Measurements from ENCODE around the gene MMAA.
"Not testable (repeated sequence)": the region's sequence is repeated elsewhere in the genome, so short reads cannot be mapped to it uniquely, and the experiment has no call there.

Gene MMAA

GRCh38 chr4:145626623-145626982, 7.4 kb downstream of the MMAA start:
- FAIRE-seq (no peak), DNase-seq (ENCODE audit: insufficient read length, low spot score) (no peak)

DNA sequence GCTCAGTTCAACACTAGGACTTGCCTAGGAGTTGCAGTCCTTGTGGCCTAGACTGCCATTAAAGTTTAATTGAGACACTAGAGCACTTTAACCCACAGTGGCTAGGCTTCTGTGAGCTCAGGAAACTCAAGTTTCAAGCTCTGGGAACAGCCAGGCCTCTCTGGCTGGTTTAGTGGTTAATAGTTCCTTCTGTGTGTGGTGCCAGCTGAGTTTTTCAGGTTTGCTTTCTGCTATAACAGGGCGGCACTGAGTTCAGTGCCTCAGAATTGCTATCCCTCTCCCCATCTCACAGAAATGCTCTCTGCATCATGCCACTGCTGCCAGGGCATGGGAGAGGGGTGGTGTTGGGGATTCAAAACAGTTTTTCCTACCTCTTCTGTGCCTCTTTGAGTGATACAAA, 15.9 kb downstream of the MMAA start:
- DNase-seq (ENCODE audit: insufficient read length, low spot score) (no peak), FAIRE-seq (no peak)

DNA sequence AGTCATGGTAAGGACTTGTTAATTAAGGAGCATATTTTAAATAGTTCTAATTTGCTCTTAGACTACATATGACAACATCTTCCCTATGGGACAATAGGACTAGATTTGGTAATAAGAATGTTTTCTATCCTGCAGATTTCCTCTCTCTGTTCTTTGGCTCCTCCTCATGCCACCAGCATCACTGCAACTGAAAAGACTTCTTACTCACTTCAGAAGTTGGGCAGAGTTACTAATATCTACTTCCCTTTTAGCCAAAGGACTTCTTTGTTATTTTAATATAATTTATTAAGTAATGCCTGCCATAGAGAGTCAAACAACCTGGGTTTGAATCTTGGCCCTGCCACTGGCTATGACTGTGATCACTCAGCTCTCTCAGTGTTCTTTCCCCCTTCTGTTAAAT, 16.4 kb downstream of the MMAA start:
- FAIRE-seq (no peak), DNase-seq (ENCODE audit: insufficient read length, low spot score) (no peak)

DNA sequence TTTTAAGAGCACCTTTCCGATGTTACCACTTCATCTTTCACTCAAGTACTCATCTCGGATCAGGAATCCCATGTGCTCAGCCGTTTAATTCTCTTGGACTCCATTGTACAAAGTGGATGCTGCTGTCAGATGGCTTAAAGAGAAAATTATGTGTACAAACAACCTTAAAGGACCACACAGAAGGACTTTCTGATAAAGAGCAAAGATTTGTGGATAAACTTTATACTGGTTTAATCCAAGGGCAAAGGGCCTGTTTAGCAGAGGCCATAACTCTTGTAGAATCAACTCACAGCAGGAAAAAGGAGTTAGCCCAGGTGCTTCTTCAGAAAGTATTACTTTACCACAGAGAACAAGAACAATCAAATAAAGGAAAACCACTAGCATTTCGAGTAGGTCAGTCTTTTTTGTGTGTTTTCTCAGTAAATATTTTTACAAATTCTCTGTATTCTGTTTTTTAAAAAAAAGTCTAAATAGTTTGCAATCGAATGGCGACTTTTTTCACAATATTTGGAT, 20.1 kb downstream of the MMAA start:
- FAIRE-seq (no peak), DNase-seq (ENCODE audit: insufficient read length, low spot score) (no peak)

DNA sequence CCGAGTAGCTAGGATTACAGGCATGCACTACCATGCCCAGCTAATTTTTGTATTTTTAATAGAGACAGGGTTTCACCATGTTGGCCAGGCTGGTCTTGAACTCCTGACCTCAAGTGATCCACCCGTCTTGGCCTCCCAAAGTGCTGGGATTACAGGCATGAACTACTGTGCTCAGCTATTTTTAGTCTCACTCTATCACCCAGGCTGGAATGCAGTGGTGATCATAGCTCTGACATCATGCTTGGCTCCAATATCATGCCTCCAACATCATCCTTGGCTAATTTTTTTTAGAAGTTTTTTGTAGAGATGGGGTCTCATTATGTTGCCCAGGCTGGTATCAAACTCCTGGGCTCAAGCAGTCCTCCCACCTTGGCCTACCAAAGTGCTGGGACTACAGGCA, 21.1 kb downstream of the MMAA start:
- DNase-seq (ENCODE audit: insufficient read length, low spot score); FAIRE-seq: not testable (repeated sequence)

DNA sequence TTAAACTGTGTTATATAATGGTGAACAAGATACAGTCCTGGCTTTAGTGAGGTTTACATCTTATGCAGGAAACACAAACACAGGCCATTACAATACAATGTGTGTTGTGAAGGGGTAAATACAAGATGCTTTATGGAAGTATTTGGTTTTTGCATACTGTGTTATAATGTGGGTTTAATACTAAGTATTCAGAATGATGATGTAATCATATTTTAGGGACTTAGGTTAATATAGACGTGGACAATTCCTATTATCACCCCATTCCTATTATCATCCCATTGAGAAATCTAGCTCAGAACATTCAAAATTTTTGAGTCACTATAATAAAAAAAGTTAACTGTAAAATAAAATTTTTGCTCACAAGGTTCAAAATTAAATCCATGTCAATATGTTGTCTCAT, 24.1 kb downstream of the MMAA start:
- FAIRE-seq (no peak), DNase-seq (ENCODE audit: insufficient read length, low spot score) (no peak)

- FAIRE-seq = no peak
- no peak for DNase-seq (ENCODE audit: insufficient read length, low spot score)
Observed at GRCh38 chr4:145644699-145645098, 25.5 kb downstream of the MMAA start.

DNA sequence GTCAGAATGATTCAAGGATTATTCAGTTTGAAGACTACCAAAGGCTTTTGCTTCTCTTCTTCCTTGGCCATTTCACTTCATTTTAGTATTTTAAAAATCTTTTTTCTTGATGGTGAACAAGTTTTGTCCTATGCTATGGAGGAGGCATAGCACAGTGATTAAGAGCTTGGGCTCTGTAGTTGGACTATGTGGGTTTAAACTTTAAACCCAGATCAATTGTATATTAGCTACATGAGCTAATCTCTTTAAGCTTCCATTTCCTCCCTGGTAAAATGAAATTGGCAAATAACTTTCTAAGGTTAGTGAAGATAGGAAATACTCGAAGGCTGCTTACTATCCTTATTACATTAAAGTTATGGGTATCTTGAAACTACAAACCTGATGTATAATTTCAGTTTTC, 37.0 kb downstream of the MMAA start:
- no peak for DNase-seq (ENCODE audit: insufficient read length, low spot score)
- no peak for FAIRE-seq

GRCh38 chr4:145660064-145660463, 40.9 kb downstream of the MMAA start:
- FAIRE-seq (no peak), DNase-seq (ENCODE audit: insufficient read length, low spot score) (no peak)

GRCh38 chr4:145663194-145663593, 44.0 kb downstream of the MMAA start:
- FAIRE-seq (no peak), DNase-seq (ENCODE audit: insufficient read length, low spot score) (no peak)

DNA sequence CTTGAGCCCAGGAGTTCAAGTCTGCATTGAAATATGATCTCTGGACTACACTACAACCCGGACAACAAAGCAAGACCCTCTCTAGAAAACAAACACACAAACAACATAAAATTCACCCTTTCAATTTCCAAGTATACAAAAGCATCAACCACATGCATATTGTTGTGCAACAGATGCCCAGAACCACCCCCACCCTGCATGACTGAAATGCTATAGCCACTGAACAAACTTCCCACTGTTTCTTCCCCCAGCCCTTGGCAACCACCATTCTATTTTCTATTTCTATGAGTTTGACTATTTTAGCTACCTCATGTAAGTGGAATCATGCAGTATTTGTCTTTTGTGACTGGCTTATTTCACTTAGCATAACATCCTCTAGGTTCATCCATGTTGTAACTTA, 46.6 kb downstream of the MMAA start:
- no peak for FAIRE-seq
- no peak for DNase-seq (ENCODE audit: insufficient read length, low spot score)

GRCh38 chr4:145670422-145670821, 51.2 kb downstream of the MMAA start:
- FAIRE-seq (no peak), DNase-seq (ENCODE audit: insufficient read length, low spot score) (no peak)

GRCh38 chr4:145679520-145679919, 60.3 kb downstream of the MMAA start:
- DNase-seq (ENCODE audit: insufficient read length, low spot score) (peak; percentile 47), FAIRE-seq (peak; percentile 77)

- no peak for FAIRE-seq
- no peak for DNase-seq (ENCODE audit: insufficient read length, low spot score)
Observed at GRCh38 chr4:145679991-145680455, 60.8 kb downstream of the MMAA start, which contains the start of gene C4orf51. C4orf51 (plus strand) TSS chr4:145680146; CDS start chr4:145680204, 58 bp downstream.

DNA sequence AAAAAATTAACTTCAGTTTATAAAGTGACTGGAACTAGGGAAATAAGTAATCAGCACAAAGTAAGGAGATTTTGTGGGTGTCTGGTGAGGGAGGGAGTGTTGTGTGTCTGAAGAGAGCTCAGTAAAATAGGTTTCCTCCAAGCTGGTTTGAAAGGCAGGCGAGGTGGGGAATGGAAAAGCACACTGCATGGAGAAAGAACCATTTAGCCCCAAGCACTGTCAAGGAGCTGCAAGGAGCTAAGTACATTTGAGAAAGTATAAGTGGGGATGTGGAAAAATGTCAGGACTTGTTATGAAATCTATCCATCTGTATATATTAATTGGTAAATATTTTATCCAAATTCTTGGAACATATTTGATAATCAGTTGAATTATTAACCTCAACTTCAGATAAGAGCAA, 61.7 kb downstream of the MMAA start:
- no peak for FAIRE-seq

GRCh38 chr4:145681518-145681917, 62.3 kb downstream of the MMAA start:
- DNase-seq (ENCODE audit: insufficient read length, low spot score) = no peak
- FAIRE-seq = no peak

More for the DNA sequence above, 61.7 kb downstream of the MMAA start:
- no peak for DNase-seq (ENCODE audit: insufficient read length, low spot score)

DNA sequence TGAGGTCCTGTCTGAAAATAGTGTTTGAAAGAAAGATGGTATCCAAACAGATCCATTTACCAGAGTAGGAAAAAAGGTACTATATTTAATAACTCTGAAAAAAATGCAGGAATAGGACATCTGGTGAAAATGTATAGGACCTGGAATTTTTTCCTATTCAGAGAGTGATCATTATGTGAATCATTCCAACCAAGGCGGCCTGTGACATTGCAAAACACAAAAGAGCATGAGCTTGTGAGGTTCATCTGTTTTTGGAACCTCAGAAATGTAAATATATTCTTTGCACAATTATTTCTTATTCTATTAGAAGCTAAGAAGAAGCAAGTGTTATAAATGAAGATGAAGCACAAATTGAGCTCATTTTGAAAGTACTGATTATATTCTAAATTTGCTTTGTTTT, 62.8 kb downstream of the MMAA start:
- DNase-seq (ENCODE audit: insufficient read length, low spot score) = no peak
- FAIRE-seq = no peak

DNA sequence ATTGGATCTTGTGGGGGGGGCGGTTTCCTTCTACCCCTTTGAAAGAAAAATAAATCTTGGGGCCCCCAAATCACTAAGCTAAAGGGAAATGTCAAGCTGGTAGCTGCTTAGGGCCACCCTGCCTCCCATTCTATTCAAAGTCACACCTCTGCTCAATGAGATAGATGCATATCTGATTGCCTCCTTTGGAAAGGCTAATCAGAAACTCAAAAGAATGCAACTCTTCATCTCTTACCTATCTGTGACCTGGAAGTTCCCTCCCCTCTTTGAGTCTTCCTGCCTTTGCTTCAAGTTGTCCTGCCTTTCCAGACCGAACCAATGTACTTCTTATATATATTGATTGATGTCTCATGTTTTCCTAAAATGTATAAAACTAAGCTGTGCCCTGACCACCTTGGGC, 67.8 kb downstream of the MMAA start:
- DNase-seq (ENCODE audit: insufficient read length, low spot score) (no peak), FAIRE-seq (no peak)

- DNase-seq (ENCODE audit: insufficient read length, low spot score) = no peak
- no peak for FAIRE-seq
Observed at GRCh38 chr4:145690610-145691009, 71.4 kb downstream of the MMAA start.

DNA sequence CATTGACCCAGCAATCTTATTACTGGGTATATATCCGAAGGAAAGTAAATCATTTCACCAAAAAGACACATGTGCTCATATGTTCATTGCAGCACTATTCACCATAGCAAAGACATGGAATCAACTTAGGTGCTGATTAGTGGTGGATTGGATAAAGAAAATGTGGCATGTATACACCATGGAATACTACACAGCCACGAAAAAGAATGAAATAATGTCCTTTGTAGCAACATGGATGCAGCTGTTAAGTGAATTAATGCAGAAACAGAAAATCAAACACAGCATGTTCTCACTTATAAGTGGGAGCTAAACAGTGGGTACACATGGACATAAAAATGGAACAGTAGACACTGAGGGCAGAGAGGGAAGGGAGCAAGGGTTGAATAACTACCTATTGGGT, 72.2 kb downstream of the MMAA start:
- not testable (repeated sequence) for DNase-seq (ENCODE audit: insufficient read length, low spot score); FAIRE-seq

DNA sequence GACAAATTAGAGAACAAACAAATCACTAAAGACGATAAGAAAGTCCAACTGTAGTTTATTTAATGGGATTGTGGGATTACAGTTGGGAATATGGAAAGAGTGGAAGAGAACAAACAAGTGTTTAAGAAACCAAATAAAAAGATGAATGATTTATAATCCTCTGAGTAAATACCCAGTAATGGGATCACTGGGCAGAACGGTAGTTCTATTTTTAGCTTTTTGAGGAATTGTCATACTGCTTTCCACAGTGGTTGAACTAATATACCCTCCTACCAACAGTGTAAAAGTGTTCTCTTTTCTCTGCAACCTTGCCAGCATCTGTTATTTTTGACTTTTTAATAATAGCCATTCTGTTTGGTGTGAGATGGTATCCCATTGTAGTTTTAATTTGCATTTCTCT, 75.7 kb downstream of the MMAA start:
- DNase-seq (ENCODE audit: insufficient read length, low spot score) = no peak

GRCh38 chr4:145697332-145697731, 78.1 kb downstream of the MMAA start:
- FAIRE-seq (no peak), DNase-seq (ENCODE audit: insufficient read length, low spot score) (no peak)

More for the DNA sequence above, 75.7 kb downstream of the MMAA start:
- FAIRE-seq = no peak

DNA sequence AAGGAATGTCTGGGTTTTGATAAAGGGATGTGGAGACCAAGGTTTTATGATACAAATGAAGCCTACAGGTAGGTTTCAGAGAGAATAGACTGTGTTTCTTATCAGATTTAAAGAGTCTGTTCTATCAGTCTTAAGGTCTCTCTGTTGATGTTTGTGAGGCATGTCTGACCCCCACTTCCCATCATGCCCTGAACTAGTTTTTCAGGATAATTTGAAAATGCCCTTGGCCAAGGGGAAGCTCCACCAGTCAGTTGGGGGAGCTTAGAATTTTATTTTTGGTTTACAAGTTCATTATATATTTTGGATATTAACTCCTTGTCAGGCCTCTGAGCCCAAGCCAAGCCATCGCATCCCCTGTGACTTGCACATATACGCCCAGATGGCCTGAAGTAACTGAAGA, 79.3 kb downstream of the MMAA start:
- no peak for FAIRE-seq
- DNase-seq (ENCODE audit: insufficient read length, low spot score) = no peak

Measured in HTR-8/SVneo (cell line).